RWPE2 (cell line): ENCODE data around the gene LILRA2.

Source experiments
- ATAC-seq: fragments of 200-7000 bp; cut with Tn5 transposase; 3 replicates; pipeline ENCODE4 v1.9.1; 2021; ENCODE audit warnings: low read depth
- DNase-seq: peaks from one replicate; pipeline ENCODE4 v3.0.0-alpha.2; 2020; ENCODE audit warnings: low spot score
- H3K27ac ChIP-seq: fragments of 450-650 bp; 2 replicates; pipeline ENCODE4 v1.5.1; 2017; ENCODE audit warnings: mild to moderate bottlenecking; ENCODE audit not compliant: poor library complexity, severe bottlenecking
- H3K27me3 ChIP-seq: fragments of 250-450 bp; sonication (Bioruptor Pico); 2 replicates; pipeline ENCODE4 v1.5.1; 2021; ENCODE audit warnings: mild to moderate bottlenecking, moderate library complexity; ENCODE audit not compliant: insufficient read depth, poor library complexity, severe bottlenecking
- H3K36me3 ChIP-seq: fragments of 250-450 bp; sonication (Bioruptor Pico); 2 replicates; pipeline ENCODE4 v1.5.1; 2020; ENCODE audit warnings: low read depth, mild to moderate bottlenecking, moderate library complexity
- H3K4me1 ChIP-seq: fragments of 250-450 bp; sonication (Bioruptor Pico); 2 replicates; pipeline ENCODE4 v1.5.1; 2021; ENCODE audit warnings: mild to moderate bottlenecking, moderate library complexity; ENCODE audit not compliant: insufficient read depth, poor library complexity, severe bottlenecking
- H3K4me3 ChIP-seq: fragments of 250-450 bp; sonication (Bioruptor Pico); 2 replicates; pipeline ENCODE4 v1.5.1; 2021; ENCODE audit warnings: mild to moderate bottlenecking, moderate library complexity; ENCODE audit not compliant: severe bottlenecking
- H3K9me3 ChIP-seq: fragments of 250-450 bp; sonication (Bioruptor Pico); 2 replicates; pipeline ENCODE4 v1.5.1; 2021; ENCODE audit warnings: mild to moderate bottlenecking, moderate library complexity; ENCODE audit not compliant: severe bottlenecking
- TF ChIP-seq, protein P1 (sequence below): fragments of 450-650 bp; IDR thresholded peaks from one replicate; pipeline ENCODE4 v1.5.1; 2017; ENCODE audit warnings: mild to moderate bottlenecking, moderate library complexity; ENCODE audit not compliant: poor library complexity, severe bottlenecking

Gene LILRA2

GRCh38 chr19:54554006-54554405 is 19.6 kb upstream of the LILRA2 start:
- H3K4me3 ChIP-seq: no peak overlapping the region
- DNase-seq (no peak), ATAC-seq (no peak)
- no peaks in the 10 kb centered on the region for H3K4me1 ChIP-seq
- no peaks in the 10 kb centered on the region for H3K27me3 ChIP-seq
- no peaks in the 10 kb centered on the region for H3K36me3 ChIP-seq
- TF ChIP-seq, protein P1, sequence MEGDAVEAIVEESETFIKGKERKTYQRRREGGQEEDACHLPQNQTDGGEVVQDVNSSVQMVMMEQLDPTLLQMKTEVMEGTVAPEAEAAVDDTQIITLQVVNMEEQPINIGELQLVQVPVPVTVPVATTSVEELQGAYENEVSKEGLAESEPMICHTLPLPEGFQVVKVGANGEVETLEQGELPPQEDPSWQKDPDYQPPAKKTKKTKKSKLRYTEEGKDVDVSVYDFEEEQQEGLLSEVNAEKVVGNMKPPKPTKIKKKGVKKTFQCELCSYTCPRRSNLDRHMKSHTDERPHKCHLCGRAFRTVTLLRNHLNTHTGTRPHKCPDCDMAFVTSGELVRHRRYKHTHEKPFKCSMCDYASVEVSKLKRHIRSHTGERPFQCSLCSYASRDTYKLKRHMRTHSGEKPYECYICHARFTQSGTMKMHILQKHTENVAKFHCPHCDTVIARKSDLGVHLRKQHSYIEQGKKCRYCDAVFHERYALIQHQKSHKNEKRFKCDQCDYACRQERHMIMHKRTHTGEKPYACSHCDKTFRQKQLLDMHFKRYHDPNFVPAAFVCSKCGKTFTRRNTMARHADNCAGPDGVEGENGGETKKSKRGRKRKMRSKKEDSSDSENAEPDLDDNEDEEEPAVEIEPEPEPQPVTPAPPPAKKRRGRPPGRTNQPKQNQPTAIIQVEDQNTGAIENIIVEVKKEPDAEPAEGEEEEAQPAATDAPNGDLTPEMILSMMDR: no peak
- no peaks in the 10 kb centered on the region for H3K9me3 ChIP-seq
- no peak overlapping the region for H3K27ac ChIP-seq

GRCh38 chr19:54554896-54555295 is 18.7 kb upstream of the LILRA2 start:
- ATAC-seq (no peak), DNase-seq (no peak)
- H3K36me3 ChIP-seq: no peaks in the 10 kb centered on the region
- no peaks in the 10 kb centered on the region for H3K4me1 ChIP-seq
- H3K4me3 ChIP-seq: no peak overlapping the region
- no peak overlapping the region for H3K27ac ChIP-seq
- H3K9me3 ChIP-seq: no peaks in the 10 kb centered on the region
- H3K27me3 ChIP-seq: no peaks in the 10 kb centered on the region
- TF ChIP-seq, protein P1: no peak

DNA sequence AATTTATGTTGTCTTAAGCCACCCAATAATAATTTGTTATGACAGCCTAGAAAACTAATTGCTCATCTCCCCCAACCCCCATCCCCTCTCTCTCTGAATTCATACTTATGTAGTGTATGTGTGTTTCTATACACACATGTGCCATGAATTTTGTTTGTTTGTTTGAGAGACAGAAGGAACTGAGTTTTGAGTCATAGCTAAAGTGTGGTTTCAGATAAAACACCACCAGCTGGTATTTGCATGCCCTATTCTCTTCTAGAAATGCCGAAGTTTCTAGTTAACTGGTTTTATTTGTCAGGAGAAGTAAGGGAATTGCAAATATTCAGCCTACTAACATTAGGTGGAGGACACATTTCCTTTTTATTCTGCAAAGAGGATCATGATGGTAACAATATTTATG is 17.4 kb upstream of the LILRA2 start:
- Histone ChIP-seq H3K27ac (no peak overlapping the region), H3K36me3 (no peaks in the 10 kb centered on the region), H3K27me3 (no peaks in the 10 kb centered on the region), H3K4me1 (no peaks in the 10 kb centered on the region), H3K4me3 (no peak overlapping the region), H3K9me3 (no peaks in the 10 kb centered on the region)
- TF ChIP-seq, protein P1: no peak
- ATAC-seq (no peak), DNase-seq (no peak)

- no peaks in the 10 kb centered on the region for H3K36me3 ChIP-seq
- no peak overlapping the region for H3K4me3 ChIP-seq
- DNase-seq (no peak), ATAC-seq (no peak)
- no peaks in the 10 kb centered on the region for H3K9me3 ChIP-seq
- no peaks in the 10 kb centered on the region for H3K4me1 ChIP-seq
- no peak overlapping the region for H3K27ac ChIP-seq
- H3K27me3 ChIP-seq: no peaks in the 10 kb centered on the region
- TF ChIP-seq, protein P1: no peak
Observed at GRCh38 chr19:54558339-54558738, 15.3 kb upstream of the LILRA2 start.

DNA sequence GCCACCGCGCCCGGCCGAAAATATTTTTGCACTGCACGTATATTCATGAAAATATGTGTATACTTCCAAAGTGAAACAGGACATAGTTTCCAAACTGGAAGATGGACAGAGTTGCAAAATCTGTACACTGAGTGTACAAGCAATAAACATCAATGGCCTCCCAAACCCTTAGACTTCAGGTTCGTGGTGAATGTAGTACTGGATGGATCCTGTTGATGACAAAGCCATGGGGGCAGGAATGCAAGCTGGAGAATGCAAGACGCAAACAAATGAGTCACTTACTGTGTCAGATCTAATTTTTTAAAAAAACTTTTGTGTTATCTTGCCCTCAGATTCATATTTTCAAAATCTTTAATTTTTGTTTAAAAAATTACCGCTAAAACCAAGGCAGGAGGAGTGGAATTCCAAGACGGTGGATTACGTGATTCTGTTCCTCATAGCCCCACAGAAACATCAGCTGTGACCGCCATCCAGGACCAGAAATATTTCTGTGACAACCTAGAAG is 12.7 kb upstream of the LILRA2 start:
- H3K9me3 ChIP-seq: no peaks in the 10 kb centered on the region

More for the DNA sequence above, 12.7 kb upstream of the LILRA2 start:
- Histone ChIP-seq H3K4me3 (no peak overlapping the region), H3K36me3 (no peaks in the 10 kb centered on the region), H3K27me3 (no peaks in the 10 kb centered on the region), H3K4me1 (no peaks in the 10 kb centered on the region), H3K27ac (no peak overlapping the region)
- ATAC-seq (no peak), DNase-seq (no peak)
- TF ChIP-seq, protein P1: no peak
